ENCODE results near the gene AXDND1. TPM values are rescaled to one million over a fixed set of nuclear protein-coding genes. Genes with fewer than 3 reads are reported as not detected.

AXDND1 gene
- total and polyA plus RNA-seq, 9 of the 15 experiments (the other 6 are each of a cell fraction or from before 2014, with no cell fraction given): 0.03 to 0.13 (median 0.06) TPM; not detected in 5

DNA sequence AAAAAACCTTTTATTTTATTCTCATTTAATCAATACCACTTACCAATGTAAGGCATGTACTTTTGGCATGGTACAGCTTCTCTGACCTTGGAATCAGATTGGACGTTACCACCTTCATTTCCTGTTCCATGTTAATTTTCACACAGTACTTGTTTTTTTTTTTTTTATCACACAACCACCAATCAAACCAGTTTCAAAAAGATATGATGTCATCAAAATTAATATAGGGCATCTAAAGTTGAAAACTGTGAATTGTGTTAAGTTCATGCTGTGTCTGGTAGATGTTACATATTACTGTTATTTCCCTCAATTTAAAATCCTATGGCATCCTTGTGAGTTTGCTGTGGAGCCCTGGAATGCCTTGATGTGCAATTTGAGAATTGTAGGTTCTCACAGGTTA lies 124.8 kb downstream of the AXDND1 start:
- CTCF ChIA-PET (ENCODE audit: low intra/inter-chr PET ratio): no interaction called here
- FAIRE-seq (no peak), ATAC-seq (no peak), DNase-seq (ENCODE audit: extremely low read depth in 1 of 4, low spot score in 3 of 4) (no peak)
- H3K36me3 ChIP-seq (ENCODE audit: control insufficient read depth, insufficient read depth, low read length): no peaks in the 10 kb centered on the region
- in situ Hi-C loops (cut with MboI) (no loop called here), intact Hi-C loops (cut with micrococcal nuclease) (no loop called here)
- no peak overlapping the region for H3K4me2 ChIP-seq (ENCODE audit: insufficient read depth, low read length)
- no peaks in the 10 kb centered on the region; the same call in 1 of the 2 replicates for H3K9me3 ChIP-seq (replicated peaks; ENCODE audit: control insufficient read depth, insufficient read depth, low read depth, low read length)
- no TSS peak for BruUV-seq (replicated peaks)
- no peak overlapping the region for H3K9ac ChIP-seq (ENCODE audit: insufficient read depth in 1 of 2, low read depth in 2 of 2, low read length in 2 of 2)
- no peak overlapping the region for H3K4me3 ChIP-seq
- no peaks in the 10 kb centered on the region; a peak in 1 of 5 replicates for H3K27me3 ChIP-seq (ENCODE audit: control insufficient read depth in 2 of 2, insufficient read depth in 2 of 2, low read length in 2 of 2)
- no peak overlapping the region for H2AFZ ChIP-seq (ENCODE audit: low read depth, low read length)
- H3K27ac ChIP-seq (ENCODE audit: extremely low read depth, low read depth, low read length): no peak overlapping the region
- H3K9me1 ChIP-seq (ENCODE audit: control insufficient read depth, insufficient read depth, low read length): no peaks in the 10 kb centered on the region
- POLR2A ChIA-PET: no interaction called here
- H3K4me1 ChIP-seq (replicated peaks in 1 of 2; ENCODE audit: control insufficient read depth in 2 of 2, insufficient read depth in 2 of 2, low read length in 2 of 2): no peaks in the 10 kb centered on the region
- H3K79me2 ChIP-seq (ENCODE audit: control insufficient read depth, insufficient read depth, low read length): no peaks in the 10 kb centered on the region
- WGBS (ENCODE audit: insufficient coverage, low coverage, missing lambda C conversion rate): 0% methylated on average over 1 of the region's 1 CpG
- H4K20me1 ChIP-seq (replicated peaks; ENCODE audit: control insufficient read depth, insufficient read depth, low read length): no peaks in the 10 kb centered on the region
- TF ChIP-seq, protein P1, sequence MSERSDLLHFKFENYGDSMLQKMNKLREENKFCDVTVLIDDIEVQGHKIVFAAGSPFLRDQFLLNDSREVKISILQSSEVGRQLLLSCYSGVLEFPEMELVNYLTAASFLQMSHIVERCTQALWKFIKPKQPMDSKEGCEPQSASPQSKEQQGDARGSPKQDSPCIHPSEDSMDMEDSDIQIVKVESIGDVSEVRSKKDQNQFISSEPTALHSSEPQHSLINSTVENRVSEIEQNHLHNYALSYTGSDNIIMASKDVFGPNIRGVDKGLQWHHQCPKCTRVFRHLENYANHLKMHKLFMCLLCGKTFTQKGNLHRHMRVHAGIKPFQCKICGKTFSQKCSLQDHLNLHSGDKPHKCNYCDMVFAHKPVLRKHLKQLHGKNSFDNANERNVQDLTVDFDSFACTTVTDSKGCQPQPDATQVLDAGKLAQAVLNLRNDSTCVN (CRISPR knock-in tag; IDR thresholded peaks at IDR 0.05): no peak
- no peak for TF ChIP-seq PCBP2 (IDR thresholded peaks at IDR 0.05; ENCODE audit: low read depth, low read length, poor library complexity, severe bottlenecking)
- TF ChIP-seq, protein P2, sequence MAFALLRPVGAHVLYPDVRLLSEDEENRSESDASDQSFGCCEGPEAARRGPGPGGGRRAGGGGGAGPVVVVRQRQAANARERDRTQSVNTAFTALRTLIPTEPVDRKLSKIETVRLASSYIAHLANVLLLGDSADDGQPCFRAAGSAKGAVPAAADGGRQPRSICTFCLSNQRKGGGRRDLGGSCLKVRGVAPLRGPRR (CRISPR knock-in tag; IDR thresholded peaks at IDR 0.05): no peak
- TF ChIP-seq, protein P3, sequence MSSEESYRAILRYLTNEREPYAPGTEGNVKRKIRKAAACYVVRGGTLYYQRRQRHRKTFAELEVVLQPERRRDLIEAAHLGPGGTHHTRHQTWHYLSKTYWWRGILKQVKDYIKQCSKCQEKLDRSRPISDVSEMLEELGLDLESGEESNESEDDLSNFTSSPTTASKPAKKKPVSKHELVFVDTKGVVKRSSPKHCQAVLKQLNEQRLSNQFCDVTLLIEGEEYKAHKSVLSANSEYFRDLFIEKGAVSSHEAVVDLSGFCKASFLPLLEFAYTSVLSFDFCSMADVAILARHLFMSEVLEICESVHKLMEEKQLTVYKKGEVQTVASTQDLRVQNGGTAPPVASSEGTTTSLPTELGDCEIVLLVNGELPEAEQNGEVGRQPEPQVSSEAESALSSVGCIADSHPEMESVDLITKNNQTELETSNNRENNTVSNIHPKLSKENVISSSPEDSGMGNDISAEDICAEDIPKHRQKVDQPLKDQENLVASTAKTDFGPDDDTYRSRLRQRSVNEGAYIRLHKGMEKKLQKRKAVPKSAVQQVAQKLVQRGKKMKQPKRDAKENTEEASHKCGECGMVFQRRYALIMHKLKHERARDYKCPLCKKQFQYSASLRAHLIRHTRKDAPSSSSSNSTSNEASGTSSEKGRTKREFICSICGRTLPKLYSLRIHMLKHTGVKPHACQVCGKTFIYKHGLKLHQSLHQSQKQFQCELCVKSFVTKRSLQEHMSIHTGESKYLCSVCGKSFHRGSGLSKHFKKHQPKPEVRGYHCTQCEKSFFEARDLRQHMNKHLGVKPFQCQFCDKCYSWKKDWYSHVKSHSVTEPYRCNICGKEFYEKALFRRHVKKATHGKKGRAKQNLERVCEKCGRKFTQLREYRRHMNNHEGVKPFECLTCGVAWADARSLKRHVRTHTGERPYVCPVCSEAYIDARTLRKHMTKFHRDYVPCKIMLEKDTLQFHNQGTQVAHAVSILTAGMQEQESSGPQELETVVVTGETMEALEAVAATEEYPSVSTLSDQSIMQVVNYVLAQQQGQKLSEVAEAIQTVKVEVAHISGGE (CRISPR knock-in tag; IDR thresholded peaks at IDR 0.05): no peak
- TF ChIP-seq, protein P4, sequence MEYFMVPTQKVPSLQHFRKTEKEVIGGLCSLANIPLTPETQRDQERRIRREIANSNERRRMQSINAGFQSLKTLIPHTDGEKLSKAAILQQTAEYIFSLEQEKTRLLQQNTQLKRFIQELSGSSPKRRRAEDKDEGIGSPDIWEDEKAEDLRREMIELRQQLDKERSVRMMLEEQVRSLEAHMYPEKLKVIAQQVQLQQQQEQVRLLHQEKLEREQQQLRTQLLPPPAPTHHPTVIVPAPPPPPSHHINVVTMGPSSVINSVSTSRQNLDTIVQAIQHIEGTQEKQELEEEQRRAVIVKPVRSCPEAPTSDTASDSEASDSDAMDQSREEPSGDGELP (CRISPR knock-in tag; IDR thresholded peaks at IDR 0.05; ENCODE audit: borderline replicate concordance): no peak
- TF ChIP-seq, protein P5, sequence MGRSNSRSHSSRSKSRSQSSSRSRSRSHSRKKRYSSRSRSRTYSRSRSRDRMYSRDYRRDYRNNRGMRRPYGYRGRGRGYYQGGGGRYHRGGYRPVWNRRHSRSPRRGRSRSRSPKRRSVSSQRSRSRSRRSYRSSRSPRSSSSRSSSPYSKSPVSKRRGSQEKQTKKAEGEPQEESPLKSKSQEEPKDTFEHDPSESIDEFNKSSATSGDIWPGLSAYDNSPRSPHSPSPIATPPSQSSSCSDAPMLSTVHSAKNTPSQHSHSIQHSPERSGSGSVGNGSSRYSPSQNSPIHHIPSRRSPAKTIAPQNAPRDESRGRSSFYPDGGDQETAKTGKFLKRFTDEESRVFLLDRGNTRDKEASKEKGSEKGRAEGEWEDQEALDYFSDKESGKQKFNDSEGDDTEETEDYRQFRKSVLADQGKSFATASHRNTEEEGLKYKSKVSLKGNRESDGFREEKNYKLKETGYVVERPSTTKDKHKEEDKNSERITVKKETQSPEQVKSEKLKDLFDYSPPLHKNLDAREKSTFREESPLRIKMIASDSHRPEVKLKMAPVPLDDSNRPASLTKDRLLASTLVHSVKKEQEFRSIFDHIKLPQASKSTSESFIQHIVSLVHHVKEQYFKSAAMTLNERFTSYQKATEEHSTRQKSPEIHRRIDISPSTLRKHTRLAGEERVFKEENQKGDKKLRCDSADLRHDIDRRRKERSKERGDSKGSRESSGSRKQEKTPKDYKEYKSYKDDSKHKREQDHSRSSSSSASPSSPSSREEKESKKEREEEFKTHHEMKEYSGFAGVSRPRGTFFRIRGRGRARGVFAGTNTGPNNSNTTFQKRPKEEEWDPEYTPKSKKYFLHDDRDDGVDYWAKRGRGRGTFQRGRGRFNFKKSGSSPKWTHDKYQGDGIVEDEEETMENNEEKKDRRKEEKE (IDR thresholded peaks at IDR 0.05; ENCODE audit: borderline replicate concordance in 1 of 2, control insufficient read depth in 1 of 2, low read depth in 2 of 2, low read length in 1 of 2): no peak
- no peak for TF ChIP-seq RBM25 (IDR thresholded peaks at IDR 0.05; ENCODE audit: low read depth, low read length, severe bottlenecking)
- TF ChIP-seq RBM34 (IDR thresholded peaks at IDR 0.05; ENCODE audit: borderline replicate concordance, insufficient read depth, low read length): no peak

Measured in K562 (cell line).